ENCODE measurements around the gene KIF12. TPM values are rescaled to one million over a fixed set of nuclear protein-coding genes. Genes with fewer than 3 reads are reported as not detected.

The KIF12 gene
- total RNA-seq, 2 donors from 2014 or later: 19.5 to 27.9 TPM

DNA sequence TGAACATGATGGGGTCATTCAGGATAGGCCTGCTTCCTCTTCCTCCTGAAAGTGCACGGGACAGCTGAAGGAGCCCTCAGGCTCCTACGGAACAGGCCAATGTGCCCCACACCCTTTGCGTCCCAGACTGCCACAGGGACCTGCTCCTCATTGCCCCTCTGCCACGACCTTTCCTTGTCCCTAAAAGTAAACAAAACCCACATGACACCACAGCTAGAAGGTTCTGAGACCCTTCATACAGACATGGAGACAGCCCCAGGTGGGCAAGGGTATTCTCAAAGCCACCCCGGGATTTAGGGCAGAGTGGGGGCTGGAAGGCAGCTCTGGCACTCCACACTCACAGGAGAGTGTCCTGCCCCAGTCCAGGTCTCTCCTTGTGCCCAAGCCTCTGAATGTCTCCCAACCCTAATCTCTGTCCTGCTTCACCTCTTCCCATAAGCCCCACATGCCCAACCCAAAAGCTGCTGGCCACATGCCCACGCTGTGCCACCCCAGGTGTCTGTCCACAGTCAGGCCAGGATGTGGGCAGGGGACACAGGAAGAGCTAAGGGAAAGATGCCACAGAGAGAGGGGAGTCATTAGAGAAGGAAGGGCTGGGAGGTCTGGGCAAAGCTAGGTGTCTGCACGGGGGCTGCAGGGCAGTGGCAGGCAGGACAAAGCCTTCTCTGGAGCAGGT is 21.8 kb downstream of the KIF12 start:
- intact Hi-C loops (cut with DNase I, micrococcal nuclease): no loop called here
- DNase-seq (no peak), ATAC-seq (no peak)

DNA sequence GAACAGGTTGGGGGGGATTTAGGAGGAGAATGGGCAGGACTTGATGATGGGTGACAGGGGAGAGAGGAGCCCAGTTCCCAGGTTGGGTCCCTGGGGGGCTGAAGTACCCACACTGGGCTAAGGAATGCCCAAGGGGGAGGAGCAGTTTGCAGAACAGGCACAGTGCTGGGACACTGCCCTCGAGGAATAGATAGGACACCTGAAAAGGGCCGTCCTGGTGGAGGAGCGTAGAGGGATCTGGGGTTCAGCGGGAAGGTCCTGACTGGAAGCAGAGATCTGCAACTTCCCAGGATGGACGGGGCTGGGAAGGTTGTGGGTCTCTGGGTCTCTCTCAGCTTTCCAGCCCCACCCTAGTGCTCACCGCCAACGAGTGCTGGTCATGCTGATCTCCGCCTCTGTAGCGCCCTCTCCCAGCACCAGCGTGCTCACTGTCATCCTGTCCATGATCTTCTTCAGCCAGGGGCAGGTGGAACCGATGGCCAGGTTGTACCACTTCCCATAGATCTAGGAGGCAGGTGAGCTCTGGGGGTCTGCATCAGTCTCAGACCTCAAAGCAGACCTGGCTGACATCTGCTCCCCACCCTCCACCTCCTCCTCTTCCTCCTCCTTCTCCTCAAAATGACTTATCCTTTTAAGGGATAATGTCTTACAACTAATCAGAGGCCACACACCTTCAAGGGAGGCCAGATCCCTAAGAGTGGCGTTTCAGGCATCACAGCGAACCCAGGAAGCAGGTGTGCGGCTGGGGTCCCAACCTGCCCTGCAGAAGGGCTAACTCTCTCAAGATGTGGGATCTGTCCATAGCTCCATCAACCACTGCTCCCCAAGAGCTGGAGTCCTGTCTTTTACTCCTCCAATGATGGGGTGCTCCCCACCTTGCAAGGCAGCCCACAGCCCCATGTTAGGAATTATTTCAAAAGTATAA is 22.6 kb downstream of the KIF12 start:
- intact Hi-C loops (cut with DNase I, micrococcal nuclease): no loop called here
- DNase-seq (no peak), ATAC-seq (no peak)

DNA sequence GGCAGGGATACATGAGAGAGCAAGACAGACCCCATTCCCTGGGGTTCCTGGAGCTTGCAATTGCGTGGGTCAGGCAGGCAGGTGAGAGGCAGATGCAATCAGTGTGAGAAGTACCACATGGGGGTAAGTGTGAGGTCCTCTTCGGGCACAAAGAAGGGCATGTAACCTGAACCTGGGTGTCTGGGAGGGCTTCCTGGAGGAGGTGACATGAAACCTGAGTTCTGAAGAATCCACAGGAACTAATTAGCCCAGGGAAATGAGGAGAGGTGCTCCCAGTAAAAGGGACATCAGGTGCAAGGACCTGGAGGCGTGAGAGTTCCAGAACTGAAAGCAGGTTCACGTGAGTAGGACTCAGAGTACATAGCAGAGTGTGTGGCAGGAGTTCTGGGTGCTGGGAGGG is 23.5 kb downstream of the KIF12 start:
- DNase-seq (no peak), ATAC-seq (no peak)
- intact Hi-C loops (cut with DNase I, micrococcal nuclease): no loop called here

DNA sequence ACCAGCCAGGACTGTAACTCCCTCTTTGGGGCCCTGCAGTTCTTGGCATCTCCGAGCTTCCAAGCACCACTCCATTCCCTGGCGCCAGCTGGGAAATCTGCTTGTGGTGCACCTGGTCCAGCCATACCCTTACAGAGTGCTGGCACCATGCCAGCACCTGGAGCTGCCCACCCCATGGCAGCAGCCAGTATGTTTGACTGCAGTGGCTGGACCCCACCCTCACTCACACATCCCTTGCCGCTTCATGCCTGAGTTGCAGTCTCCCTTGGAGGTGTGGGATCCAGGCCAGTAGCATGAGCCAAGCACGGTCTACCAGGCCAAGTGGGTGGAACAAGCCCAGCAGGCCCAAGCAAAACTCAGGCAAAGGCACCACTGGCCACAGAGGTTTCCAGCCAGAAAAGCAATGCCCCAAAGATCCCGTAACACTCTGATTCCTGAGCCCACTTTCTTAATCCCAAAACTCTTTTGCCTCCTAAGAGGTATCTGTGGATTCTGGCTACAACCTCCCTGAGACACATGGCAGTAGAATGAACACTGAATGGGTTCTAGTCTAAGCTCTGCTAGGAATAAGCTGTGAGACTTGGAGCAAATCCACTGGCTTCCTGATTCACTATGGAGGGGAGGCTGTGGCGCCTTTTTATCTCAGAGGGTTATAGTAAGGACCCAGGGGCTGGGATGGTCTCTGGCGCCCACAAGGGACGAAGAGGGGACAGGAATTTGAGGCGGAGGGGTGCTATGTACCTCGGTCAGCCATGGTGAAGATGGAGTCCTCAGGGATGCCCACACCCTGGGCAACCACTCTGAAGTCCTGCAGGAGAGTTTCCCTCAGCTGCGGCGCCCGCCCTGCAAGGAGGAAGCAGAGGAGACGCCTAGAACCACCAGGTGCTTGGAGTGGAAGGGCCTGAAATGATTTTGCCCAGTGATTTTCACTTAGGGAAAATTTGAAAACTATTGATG is 26.6 kb downstream of the KIF12 start:
- ATAC-seq (peak; percentile 53), DNase-seq (peak in 1 of 2 donors; percentile 47)
- intact Hi-C loops (cut with DNase I, micrococcal nuclease): no loop called here

DNA sequence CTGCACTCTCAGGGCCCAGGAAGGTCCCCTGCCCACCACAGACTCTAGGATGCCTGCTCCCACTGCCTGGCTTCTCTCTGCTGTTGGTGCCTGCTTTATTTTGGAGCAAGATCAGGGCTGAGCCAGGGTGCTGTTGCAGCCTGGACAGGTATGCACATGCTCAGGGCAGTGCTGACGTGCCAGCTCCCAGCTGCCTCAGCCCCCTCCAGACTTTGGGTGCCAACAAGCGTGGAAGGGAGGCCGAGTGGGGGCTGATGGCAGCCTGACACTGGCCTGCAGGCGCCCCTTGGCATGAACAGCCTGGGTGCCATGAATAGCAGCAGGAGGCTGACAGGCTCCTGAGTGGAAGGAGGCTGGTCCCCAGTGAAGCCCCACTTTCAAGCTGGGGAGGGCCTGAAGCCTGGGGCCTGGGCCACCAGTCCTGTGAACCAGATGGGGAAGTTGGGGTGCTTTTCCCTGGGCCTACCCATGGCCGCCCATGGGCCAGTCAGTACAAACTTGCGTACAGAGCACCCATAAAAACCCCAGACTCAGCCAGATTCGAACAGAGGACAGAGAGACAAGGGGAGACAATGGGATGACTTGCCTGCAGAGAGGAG is 27.8 kb downstream of the KIF12 start:
- DNase-seq (no peak), ATAC-seq (no peak)
- intact Hi-C loops (cut with DNase I, micrococcal nuclease): no loop called here

DNA sequence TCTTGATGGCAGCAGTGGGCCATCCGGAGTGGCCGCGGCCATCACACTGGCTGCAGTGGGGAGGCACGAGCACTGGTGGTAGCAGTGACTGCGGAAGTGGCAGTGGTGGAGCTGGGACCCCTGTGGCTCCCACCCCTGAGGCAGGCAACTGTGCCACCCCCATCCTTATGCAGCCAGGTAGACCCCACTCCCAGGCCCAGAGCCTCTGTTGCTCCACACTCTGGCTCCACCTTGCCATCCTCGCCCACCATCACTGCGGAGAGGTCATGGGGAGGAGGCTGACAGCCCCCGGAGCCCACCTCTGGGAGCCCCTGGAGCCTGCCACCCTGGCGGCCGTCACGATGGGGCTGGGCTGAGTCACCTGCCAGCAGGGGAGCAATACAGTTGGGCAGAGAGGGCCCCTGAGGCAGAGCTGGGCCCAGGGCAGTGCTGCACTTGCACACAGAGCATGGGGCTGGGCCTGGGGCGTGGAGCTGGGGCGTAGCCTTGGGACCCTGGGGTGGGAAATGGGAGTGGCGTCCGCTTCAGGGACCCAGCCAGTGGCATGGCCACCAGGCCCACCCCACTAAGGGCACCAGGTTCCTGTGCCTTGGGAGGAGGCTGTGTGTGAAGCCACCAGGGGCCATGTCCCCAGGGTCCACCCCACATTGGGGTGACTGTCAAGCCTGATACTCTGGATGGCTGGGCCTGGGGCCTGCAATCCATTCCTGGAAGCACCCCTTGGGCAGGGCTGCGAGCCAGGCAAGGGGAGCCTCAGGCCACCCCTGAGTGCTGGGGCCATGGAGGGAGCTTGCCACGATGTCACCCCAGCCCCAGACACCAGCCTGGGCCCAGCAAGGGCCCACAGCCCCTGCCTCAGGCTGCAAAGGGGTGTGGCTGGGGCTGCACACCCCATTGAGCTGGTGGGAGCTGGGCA is 28.6 kb downstream of the KIF12 start:
- DNase-seq (peak; percentile 21 to 23), ATAC-seq (peak; percentile 14)
- intact Hi-C loops (cut with DNase I, micrococcal nuclease): no loop called here

DNA sequence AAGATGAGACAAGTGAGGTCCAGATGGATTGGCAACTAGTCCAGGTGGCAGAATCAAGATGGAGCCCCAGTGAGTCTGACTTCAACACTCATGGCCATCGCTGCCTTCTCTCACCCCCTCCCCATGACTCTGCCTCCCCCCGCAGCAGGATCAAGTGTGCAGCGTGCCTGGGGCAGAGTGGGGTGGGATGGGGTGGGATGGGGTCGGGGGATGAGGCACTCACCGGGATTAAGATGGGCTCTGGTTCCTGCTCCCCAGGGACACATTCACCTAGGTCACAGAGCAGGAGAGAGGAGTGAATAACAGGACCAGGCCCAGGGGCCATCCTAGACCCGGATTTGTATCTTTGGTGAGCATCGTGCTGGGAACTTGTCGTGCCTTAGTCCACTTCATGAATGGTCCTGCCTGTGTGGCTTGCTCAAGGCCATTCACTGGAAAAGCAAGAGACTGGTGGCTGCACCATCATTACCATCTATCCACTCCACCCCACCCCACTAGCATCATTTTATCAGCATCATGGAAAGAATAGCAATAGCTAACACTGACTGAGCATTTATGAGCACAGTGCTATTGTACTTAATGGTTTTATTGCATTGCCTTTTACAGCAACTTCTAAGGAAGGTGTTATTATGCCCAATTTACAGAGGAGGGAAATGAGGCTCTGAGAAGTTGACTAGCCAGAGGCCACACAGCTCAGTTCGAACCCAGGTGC is 29.5 kb downstream of the KIF12 start:
- peak; percentile 90 for ATAC-seq
- intact Hi-C loops (cut with DNase I, micrococcal nuclease): no loop called here

DNA sequence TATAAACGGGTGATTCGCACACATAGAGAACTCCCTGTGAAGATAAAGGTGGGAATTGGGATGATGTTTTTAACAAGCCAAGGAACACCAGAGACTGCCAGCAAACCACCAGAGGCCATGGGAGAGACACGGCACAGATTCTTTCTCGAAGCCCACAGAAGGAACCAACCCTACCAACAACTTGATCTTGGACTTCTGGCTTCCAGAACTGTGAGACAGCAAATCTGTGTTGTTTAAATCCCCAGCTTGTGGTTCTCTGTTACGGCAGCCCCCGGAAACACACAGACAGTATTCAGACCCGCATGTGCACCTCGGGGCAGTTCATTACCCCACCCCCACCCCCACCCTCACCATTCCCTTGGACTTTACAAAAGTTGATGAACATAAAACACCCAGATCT is 33.8 kb downstream of the KIF12 start:
- intact Hi-C loops (cut with DNase I, micrococcal nuclease): no loop called here
- DNase-seq: no peak
- no peak for ATAC-seq

More for the DNA sequence above, 29.5 kb downstream of the KIF12 start:
- DNase-seq: peak in 1 of 2 donors; percentile 19

DNA sequence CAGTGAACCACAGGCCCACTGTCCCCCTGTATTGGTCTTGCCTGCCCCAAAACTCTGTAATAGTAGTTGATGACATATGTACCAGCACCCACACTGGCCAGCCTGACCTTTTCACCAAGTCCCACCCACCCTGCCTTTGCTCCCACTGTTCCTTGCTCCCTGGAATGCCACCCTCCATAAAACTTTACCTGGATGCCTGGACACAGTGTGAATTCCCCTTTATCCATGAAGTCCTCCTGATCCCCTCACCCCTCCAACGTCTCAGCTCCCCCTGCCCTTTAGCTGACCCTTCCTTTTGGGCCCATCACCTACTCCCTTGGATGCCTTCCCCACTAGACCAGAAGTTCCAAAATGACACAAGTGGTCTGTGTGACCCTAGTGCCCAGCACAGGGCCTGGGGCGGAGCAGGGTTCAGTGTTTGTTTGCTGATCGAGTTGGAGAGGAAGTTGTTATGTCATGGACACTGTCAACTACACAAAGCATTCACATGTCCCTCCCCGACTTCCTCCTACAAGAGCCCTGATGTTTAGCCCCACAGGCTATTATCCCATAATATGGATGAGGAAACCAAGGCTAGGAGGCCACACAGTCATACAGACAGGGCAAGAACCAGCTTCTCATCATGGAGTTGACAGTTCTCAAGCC is 37.1 kb downstream of the KIF12 start:
- ATAC-seq: peak; percentile 86
- DNase-seq: no peak

DNA sequence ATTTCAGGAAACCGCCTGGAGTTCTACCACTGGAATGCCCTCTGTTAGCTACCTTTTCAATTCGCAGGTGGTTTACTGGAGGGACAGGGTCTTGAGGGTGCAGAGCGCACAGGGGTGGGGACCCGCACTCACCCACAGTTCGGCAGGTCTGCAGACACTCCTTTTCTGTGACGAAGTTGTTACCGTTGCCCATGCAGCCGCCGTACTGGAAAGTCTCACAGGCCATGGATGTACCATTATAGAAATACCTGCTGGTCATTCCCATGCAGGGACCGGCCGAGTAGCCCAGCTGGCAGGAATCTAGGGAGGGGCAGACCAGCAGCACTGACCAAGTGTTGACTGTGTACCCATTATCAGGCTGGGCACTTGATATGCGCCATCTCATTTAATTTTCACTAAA is 37.8 kb downstream of the KIF12 start:
- no peak for ATAC-seq
- intact Hi-C loops (cut with DNase I, micrococcal nuclease): no loop called here

More for the DNA sequence above, 37.1 kb downstream of the KIF12 start:
- intact Hi-C loops (cut with DNase I, micrococcal nuclease): no loop called here

DNA sequence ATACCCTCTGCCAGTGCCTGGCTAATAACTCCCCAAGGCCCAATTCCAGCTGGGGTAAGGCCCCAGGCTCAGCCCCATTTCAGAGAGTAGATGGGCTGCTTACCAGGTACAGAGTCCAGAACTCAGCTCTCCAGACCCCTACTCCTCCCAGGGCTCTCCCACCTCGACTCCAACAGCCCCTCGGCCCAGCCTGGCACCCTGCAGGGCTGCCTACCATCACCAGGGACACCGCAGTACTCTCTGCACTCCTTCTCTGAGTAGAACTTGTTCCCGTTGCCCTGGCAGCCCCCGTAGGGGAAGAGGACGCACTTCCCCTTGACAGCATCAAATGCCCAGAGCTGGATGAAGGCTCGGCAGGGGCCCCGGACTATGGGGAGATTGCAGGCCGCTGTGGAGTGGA is 38.4 kb downstream of the KIF12 start:
- intact Hi-C loops (cut with DNase I, micrococcal nuclease): no loop called here
- DNase-seq: no peak
- ATAC-seq: no peak

More for the DNA sequence above, 37.8 kb downstream of the KIF12 start:
- DNase-seq: no peak

DNA sequence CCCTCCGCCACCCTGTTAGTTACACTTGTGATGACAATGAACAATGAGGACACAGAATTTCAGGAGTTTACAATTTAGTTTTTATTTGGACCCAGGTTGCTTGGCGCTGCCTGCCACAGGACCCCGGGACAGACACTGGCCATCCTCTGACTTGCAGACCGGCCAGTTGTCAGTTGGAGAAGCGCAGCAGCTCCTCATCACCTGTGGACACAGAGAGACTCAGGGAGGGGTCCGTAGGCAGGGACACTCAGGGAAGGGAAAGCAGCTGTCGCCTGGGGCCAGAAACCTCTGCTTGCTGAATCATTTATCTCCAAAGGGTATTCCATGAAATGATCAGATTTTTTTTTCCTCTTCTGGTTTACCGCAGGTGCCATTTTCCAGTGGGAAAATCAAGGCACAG is 39.0 kb downstream of the KIF12 start:
- no peak for DNase-seq
- intact Hi-C loops (cut with DNase I, micrococcal nuclease): no loop called here
- no peak for ATAC-seq

DNA sequence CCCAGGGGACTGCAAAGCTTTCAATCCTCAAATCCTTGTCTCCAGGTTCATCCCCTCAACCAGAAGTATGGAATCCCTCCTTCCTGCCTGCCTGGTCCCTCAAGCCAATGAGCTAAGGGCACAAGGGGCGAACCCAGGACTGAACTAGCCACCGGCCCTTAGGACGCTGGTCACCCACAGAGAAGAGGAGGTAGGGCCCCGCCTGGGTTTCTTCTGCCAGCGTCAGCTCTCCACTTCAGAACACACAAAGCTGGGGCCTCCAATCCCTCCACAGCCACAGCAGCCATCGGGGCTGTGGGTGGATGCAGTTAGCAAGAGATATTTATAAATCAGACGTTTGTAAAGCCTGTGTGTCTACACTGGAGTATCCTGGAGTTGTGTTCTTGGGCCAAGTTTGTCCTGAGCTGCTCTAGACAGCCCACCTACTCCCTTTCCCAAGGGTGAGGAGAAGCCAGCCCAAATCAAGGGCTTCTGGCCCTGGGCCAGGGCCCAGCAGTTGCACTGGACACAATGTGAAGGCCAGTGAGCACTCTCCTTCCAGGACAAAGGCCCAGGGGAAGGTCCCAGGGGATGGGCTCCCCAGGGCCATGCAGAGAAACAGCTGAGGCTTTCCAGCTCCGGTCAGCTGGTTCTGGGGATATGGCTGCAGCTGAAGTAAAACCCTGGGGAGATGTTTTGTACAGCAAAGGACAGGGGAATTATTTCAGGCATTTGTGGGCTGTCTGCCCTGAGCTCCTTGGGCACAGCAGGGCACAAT is 39.9 kb downstream of the KIF12 start:
- intact Hi-C loops (cut with DNase I, micrococcal nuclease): no loop called here
- ATAC-seq (no peak), DNase-seq (no peak)

DNA sequence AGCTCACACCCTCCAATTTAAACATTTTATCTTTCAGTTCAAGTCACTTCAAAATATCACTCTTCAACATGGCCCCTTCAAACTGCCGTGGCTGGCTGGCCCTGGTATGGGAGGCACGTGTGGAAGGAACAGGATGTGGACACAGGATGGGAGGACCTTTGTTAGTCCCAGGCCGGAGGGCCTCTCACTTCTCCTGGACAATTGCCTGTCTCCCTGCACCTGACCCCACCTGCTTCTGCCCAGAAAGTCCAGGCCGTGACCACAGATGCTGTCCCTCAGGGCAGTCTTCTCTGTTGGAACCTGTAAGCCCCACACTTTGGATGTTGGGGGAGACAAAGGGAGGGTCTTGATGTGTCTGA is 40.4 kb downstream of the KIF12 start:
- ATAC-seq (no peak), DNase-seq (no peak)
- intact Hi-C loops (cut with DNase I, micrococcal nuclease): no loop called here

DNA sequence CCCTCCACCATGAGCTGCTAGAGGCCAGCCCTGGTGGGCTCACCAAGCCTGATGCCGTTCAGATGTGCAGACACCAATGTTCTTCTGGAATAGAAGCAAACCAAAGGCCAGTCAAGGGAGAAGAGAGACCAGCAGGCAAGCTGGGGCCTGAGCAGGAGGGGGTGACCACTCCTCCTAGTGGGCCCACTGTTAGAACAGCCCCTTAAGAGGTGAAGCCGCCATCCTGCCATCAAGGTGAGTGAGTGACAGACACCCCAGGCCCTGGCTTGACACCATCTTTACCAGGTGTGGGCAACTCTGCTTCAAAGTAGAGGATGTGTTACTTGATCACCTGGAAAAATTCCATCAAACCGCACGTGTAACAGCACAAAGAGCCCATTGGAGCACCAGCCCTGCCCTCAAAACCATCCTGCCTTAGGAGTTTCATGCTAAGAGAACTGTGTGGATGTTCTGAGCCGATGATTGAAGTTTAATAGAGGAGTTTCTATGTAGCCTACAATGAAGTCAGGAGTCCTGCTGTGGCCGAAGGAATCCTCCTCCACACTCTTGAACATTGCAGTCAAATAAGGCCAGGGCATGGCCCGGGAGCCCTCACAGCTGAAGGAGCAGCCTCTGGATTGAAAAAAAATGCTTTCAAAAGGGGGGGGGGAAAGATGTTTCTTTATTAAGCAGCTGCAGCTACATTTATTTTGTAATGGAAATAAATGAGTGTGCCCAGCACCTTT is 41.8 kb downstream of the KIF12 start:
- DNase-seq (no peak), ATAC-seq (no peak)
- intact Hi-C loops (cut with DNase I, micrococcal nuclease): no loop called here

Measured in left colon (tissue), 2 donors.